ENCODE measurements around the gene SERF1A.
"Not testable (repeated sequence)": the region's sequence is repeated elsewhere in the genome, so short reads cannot be mapped to it uniquely, and the experiment has no call there.

GRCh38 chr5:70896076-70896475 lies 4.4 kb upstream of the SERF1A start:
- TF ChIP-seq CTCF (IDR thresholded peaks at IDR 0.05); POLR2A (IDR thresholded peaks at IDR 0.05; ENCODE audit: low read depth); EP300 (IDR thresholded peaks at IDR 0.05); POLR2AphosphoS5 (IDR thresholded peaks at IDR 0.05): not testable (repeated sequence)
